IMR-90 (cell line): ENCODE data around the gene KRTAP10-11. TPM values are rescaled to one million over a fixed set of nuclear protein-coding genes. Genes with fewer than 3 reads are reported as not detected.

Experiments
- ATAC-seq: fragments of 200-7000 bp; cut with Tn5 transposase; 2 replicates; pipeline ENCODE4 v1.9.1; 2020; ENCODE audit warnings: low read depth, mild to moderate bottlenecking, moderate library complexity
- BruUV-seq: library from RNA; stranded (reverse); fragments of 400-500 nt; replicated peaks from 2 replicates; lab custom pipeline; 2021; lab: Mats Ljungman, UMichigan
- CTCF ChIA-PET: fragments of 300-600 bp; formaldehyde crosslinking; extraction: SDS; loops from one replicate; lab custom pipeline; 2021; ENCODE audit warnings: antibody characterized with exemption; lab: Yijun Ruan, JAX
- POLR2A ChIA-PET: fragments of 300-600 bp; sonication (Branson Sonifier 250); formaldehyde crosslinking; loops from one replicate; lab custom pipeline; 2022; ENCODE audit warnings: antibody characterized with exemption; ENCODE audit not compliant: unreplicated experiment; lab: Charles Lee
- DNase-seq: peaks from one replicate; pipeline ENCODE4 v3.0.0; 2013
- H2AFZ ChIP-seq: replicated peaks from 2 replicates; pipeline ENCODE3; 2013; ENCODE audit warnings: low read length, mild to moderate bottlenecking; ENCODE audit not compliant: poor library complexity
- H2AK5ac ChIP-seq: 2 replicates; pipeline ENCODE4 v1.6.1; 2013; ENCODE audit warnings: low read depth, low read length, inconsistent platforms
- H2AK9ac ChIP-seq: replicated peaks from 2 replicates; pipeline ENCODE3; 2013; ENCODE audit warnings: mild to moderate bottlenecking, low read depth, low read length, moderate library complexity; ENCODE audit not compliant: poor library complexity
- H2BK120ac ChIP-seq: 2 replicates; pipeline ENCODE4 v1.6.1; 2013; ENCODE audit warnings: low read depth, low read length, inconsistent platforms
- H2BK15ac ChIP-seq: 3 replicates; pipeline ENCODE4 v1.6.1; 2013; ENCODE audit warnings: low read depth, low read length, inconsistent platforms
- H2BK20ac ChIP-seq: 2 replicates; pipeline ENCODE4 v1.6.1; 2013; ENCODE audit warnings: low read depth, mild to moderate bottlenecking, inconsistent platforms, low read length, moderate library complexity
- H2BK5ac ChIP-seq: 2 replicates; pipeline ENCODE4 v1.6.1; 2013; ENCODE audit warnings: mild to moderate bottlenecking, low read depth, low read length, inconsistent platforms; ENCODE audit not compliant: poor library complexity, severe bottlenecking
- H3K14ac ChIP-seq: replicated peaks from 2 replicates; pipeline ENCODE4 v1.6.1; 2013; ENCODE audit warnings: low read depth, low read length, inconsistent platforms
- H3K18ac ChIP-seq: 2 replicates; pipeline ENCODE4 v1.6.1; 2013; ENCODE audit warnings: low read depth, low read length, control low read depth
- H3K23ac ChIP-seq: 2 replicates; pipeline ENCODE4 v1.6.1; 2013; ENCODE audit warnings: low read depth, low read length, inconsistent platforms
- H3K27ac ChIP-seq: 2 replicates; pipeline ENCODE4 v1.5.1; 2013; ENCODE audit warnings: mild to moderate bottlenecking, control low read depth, low read length; ENCODE audit not compliant: insufficient read depth
- H3K27me3 ChIP-seq: 2 replicates; pipeline ENCODE4 v1.6.1; 2013; ENCODE audit warnings: low read length; ENCODE audit not compliant: control insufficient read depth, insufficient read depth
- H3K36me3 ChIP-seq: 2 replicates; pipeline ENCODE4 v1.6.1; 2013; ENCODE audit warnings: low read length, mixed read lengths; ENCODE audit not compliant: control insufficient read depth, insufficient read depth
- H3K4ac ChIP-seq: 2 replicates; pipeline ENCODE4 v1.6.1; 2013; ENCODE audit warnings: low read depth, low read length, inconsistent platforms
- H3K4me1 ChIP-seq: 2 replicates; pipeline ENCODE4 v1.6.1; 2013; ENCODE audit warnings: low read length, mixed read lengths; ENCODE audit not compliant: control insufficient read depth, insufficient read depth
- H3K4me2 ChIP-seq: 2 replicates; pipeline ENCODE4 v1.6.1; 2013; ENCODE audit warnings: low read depth, mild to moderate bottlenecking, control low read depth, low read length, moderate library complexity
- H3K4me3 ChIP-seq: 2 replicates; pipeline ENCODE4 v1.5.1; 2013; ENCODE audit warnings: low read depth, mild to moderate bottlenecking, control low read depth, low read length, moderate library complexity; ENCODE audit not compliant: insufficient read depth
- H3K56ac ChIP-seq: 2 replicates; pipeline ENCODE4 v1.6.1; 2013; ENCODE audit warnings: low read length, inconsistent platforms; ENCODE audit not compliant: insufficient read depth; ENCODE audit errors: extremely low read depth
- H3K79me1 ChIP-seq, 2 experiments: 2 replicates each; pipeline ENCODE4 v1.6.1; 2013; ENCODE audit warnings: low read length in 2 of 2, inconsistent platforms in 1 of 2, low read depth in 1 of 2
- H3K9ac ChIP-seq: 2 replicates; pipeline ENCODE4 v1.6.1; 2013; ENCODE audit warnings: low read depth, low read length, control low read depth
- H3K9me1 ChIP-seq: 2 replicates; pipeline ENCODE4 v1.6.1; 2013; ENCODE audit warnings: low read length, inconsistent platforms; ENCODE audit not compliant: insufficient read depth
- H3K9me3 ChIP-seq: 2 replicates; pipeline ENCODE4 v1.6.1; 2013; ENCODE audit warnings: low read length; ENCODE audit not compliant: control insufficient read depth, insufficient read depth
- H4K20me1 ChIP-seq: 2 replicates; pipeline ENCODE4 v1.6.1; 2013; ENCODE audit warnings: low read length, inconsistent platforms; ENCODE audit not compliant: insufficient read depth
- H4K5ac ChIP-seq: 2 replicates; pipeline ENCODE4 v1.6.1; 2013; ENCODE audit warnings: mild to moderate bottlenecking, low read depth, low read length, control low read depth
- H4K8ac ChIP-seq, 2 experiments: 2 replicates each; pipeline ENCODE4 v1.6.1; 2013; ENCODE audit warnings: low read depth in 2 of 2, low read length in 2 of 2, control low read depth in 1 of 2, inconsistent platforms in 1 of 2
- H4K91ac ChIP-seq: 2 replicates; pipeline ENCODE4 v1.6.1; 2013; ENCODE audit warnings: low read depth, low read length, inconsistent platforms; ENCODE audit not compliant: insufficient read depth
- MAFK ChIP-seq: IDR thresholded peaks from 2 replicates; pipeline ENCODE4 v1.6.1; 2012; ENCODE audit warnings: low read depth, low read length, improper control_type of control experiment
- MAZ ChIP-seq: IDR thresholded peaks from 2 replicates; pipeline ENCODE4 v1.6.1; 2012; ENCODE audit warnings: low read depth, mild to moderate bottlenecking, low read length, improper control_type of control experiment, moderate library complexity, borderline replicate concordance
- NFE2L2 ChIP-seq: fragments of 150-350 bp; IDR thresholded peaks from 2 replicates; pipeline ENCODE4 v1.6.1; 2016; ENCODE audit warnings: low read depth, mild to moderate bottlenecking, low read length
- POLR2A ChIP-seq: IDR thresholded peaks from 2 replicates; pipeline ENCODE4 v1.6.1; 2012; ENCODE audit warnings: mild to moderate bottlenecking, low read depth, low read length
- RCOR1 ChIP-seq: IDR thresholded peaks from 2 replicates; pipeline ENCODE4 v1.6.1; 2012; ENCODE audit warnings: mild to moderate bottlenecking, low read length, improper control_type of control experiment; ENCODE audit not compliant: insufficient replicate concordance
- RFX5 ChIP-seq: IDR thresholded peaks from 2 replicates; pipeline ENCODE4 v1.8.0; 2012; ENCODE audit warnings: low read depth, mild to moderate bottlenecking, low read length, moderate library complexity
- SMC3 ChIP-seq: fragments of 150-350 bp; IDR thresholded peaks from 2 replicates; pipeline ENCODE4 v1.6.1; 2016; ENCODE audit warnings: low read depth, mild to moderate bottlenecking, antibody characterized with exemption, low read length, moderate library complexity
- WGBS, 2 experiments: methylation state at CpG; one replicate each; pipeline versions ENCODE4 v1.1.5 to v1.1.7; 2013; ENCODE audit warnings: missing lambda C conversion rate in 2 of 2; ENCODE audit not compliant: insufficient read length in 1 of 2; ENCODE audit errors: extremely low coverage in 2 of 2; 5-methylcytosine and 5-hydroxymethylcytosine counted together
- dilution Hi-C: fragments of 300-500 bp; cut with HindIII; formaldehyde crosslinking; loops from one replicate; pipeline ENCODE4 v1.14.3; 2018; ENCODE audit warnings: low sequenced_read_pairs; ENCODE audit not compliant: unreplicated experiment
- in situ Hi-C: fragments of 300-500 bp; cut with MboI; formaldehyde crosslinking; loops from 3 replicates; pipeline ENCODE4 v1.14.3; 2019; ENCODE audit warnings: low sequenced_read_pairs, inconsistent platforms, mixed read lengths
- intact Hi-C: fragments of 100-400 bp; cut with micrococcal nuclease; formaldehyde crosslinking; loops from 2 replicates; pipeline ENCODE4 v1.10.0; 2022
- polyA plus RNA-seq, 3 experiments: library from polyadenylated mRNA; depleted of rRNA; stranded (reverse); fragments of >200 nt; gene quantifications; 2 replicates each; pipeline ENCODE4 v1.2.3, GENCODE V29; 2012; ENCODE audit warnings: low replicate concordance in 1 of 3
- total RNA-seq: library from RNA; depleted of rRNA; stranded (reverse); fragments of >200 nt; gene quantifications from 2 replicates; pipeline ENCODE4 v1.2.3, GENCODE V29; 2012
- TF ChIP-seq, protein P1 (sequence below): conservative IDR thresholded peaks from 2 replicates; pipeline ENCODE4 v1.5.1; 2012; ENCODE audit warnings: mild to moderate bottlenecking, low read depth, low read length, improper control_type of control experiment

KRTAP10-11 gene
- total and polyA plus RNA-seq, 2 of the 4 experiments (the other 2 are of a cell fraction) = not detected

- no peak for TF ChIP-seq SMC3
Observed at GRCh38 chr21:44666401-44667320, 20.4 kb downstream of the KRTAP10-11 start, which contains the start of gene KRTAP12-2 (continued).

DNA sequence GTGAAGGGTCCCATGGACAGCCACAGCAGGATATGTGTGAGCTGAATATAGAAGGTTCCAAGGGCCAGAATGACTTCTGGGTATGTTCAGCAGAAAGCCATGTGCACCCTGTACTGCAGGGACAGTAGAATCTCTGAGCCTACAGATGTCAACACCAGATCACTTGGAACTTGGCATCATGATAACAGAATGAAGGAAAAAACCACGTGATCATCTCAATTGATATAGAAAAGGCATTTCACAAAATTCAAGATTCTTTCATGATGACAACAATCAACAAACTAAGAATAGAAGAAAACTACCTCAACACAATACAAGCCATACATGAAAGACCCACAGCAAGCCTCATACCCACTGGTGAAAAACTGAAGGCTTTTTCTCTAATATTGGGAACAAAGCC is 21.4 kb downstream of the KRTAP10-11 start:
- WGBS, 2 experiments = no CpG with 5 or more reads among the region's 1 CpG
- CTCF ChIA-PET = no interaction called here
- POLR2A ChIA-PET = no interaction called here

More for the DNA sequence above, 21.4 kb downstream of the KRTAP10-11 start:
- Histone ChIP-seq H3K23ac (no peak overlapping the region), H3K4me2 (no peak overlapping the region), H3K4ac (no peak overlapping the region), H2AFZ (no peak overlapping the region), H3K4me1 (no peaks in the 10 kb centered on the region), H2AK5ac (no peak overlapping the region), H3K18ac (no peak overlapping the region), H3K14ac (no peak overlapping the region), H3K4me3 (no peak overlapping the region), H4K20me1 (no peaks in the 10 kb centered on the region), H3K27ac (no peak overlapping the region), H3K9ac (no peak overlapping the region), H4K91ac (no peak overlapping the region), H3K36me3 (no peaks in the 10 kb centered on the region), H4K8ac (no peak overlapping the region), H3K56ac (no peak overlapping the region), H2BK15ac (no peak overlapping the region), H2BK5ac (no peak overlapping the region), H3K79me1 (no peaks in the 10 kb centered on the region), H3K27me3 (0 out of 2 replicates have a peak, but pooled peaks cover 3% of the 10 kb centered on the region), H2BK20ac (no peak overlapping the region), H2AK9ac (no peak overlapping the region), H3K9me1 (no peaks in the 10 kb centered on the region), H3K9me3 (peaks cover 3% of the 10 kb centered on the region; the same call in 1 of the 2 replicates), H4K5ac (no peak overlapping the region), H2BK120ac (no peak overlapping the region)
- ATAC-seq = no peak
- in situ Hi-C loops = no loop called here
- dilution Hi-C loops = no loop called here
- no TSS peak for BruUV-seq
- intact Hi-C loops = no loop called here
- no peak for DNase-seq
- TF ChIP-seq MAZ = no peak
- no peak for TF ChIP-seq RFX5
- TF ChIP-seq RCOR1 = no peak
- TF ChIP-seq MAFK = no peak
- TF ChIP-seq POLR2A = no peak
- TF ChIP-seq, protein P1, sequence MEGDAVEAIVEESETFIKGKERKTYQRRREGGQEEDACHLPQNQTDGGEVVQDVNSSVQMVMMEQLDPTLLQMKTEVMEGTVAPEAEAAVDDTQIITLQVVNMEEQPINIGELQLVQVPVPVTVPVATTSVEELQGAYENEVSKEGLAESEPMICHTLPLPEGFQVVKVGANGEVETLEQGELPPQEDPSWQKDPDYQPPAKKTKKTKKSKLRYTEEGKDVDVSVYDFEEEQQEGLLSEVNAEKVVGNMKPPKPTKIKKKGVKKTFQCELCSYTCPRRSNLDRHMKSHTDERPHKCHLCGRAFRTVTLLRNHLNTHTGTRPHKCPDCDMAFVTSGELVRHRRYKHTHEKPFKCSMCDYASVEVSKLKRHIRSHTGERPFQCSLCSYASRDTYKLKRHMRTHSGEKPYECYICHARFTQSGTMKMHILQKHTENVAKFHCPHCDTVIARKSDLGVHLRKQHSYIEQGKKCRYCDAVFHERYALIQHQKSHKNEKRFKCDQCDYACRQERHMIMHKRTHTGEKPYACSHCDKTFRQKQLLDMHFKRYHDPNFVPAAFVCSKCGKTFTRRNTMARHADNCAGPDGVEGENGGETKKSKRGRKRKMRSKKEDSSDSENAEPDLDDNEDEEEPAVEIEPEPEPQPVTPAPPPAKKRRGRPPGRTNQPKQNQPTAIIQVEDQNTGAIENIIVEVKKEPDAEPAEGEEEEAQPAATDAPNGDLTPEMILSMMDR = no peak
- no peak for TF ChIP-seq NFE2L2
